ENCODE data around the gene COL28A1.

COL28A1 gene

GRCh38 chr7:7550663-7551062 lies 15.0 kb upstream of the COL28A1 start:
- TF ChIP-seq MAX (IDR thresholded peaks at IDR 0.05; ENCODE audit: low read depth, low read length): no peak
- no peak for TF ChIP-seq MYC (IDR thresholded peaks at IDR 0.05; ENCODE audit: low read depth, low read length)
- no peak for TF ChIP-seq POLR2A (IDR thresholded peaks at IDR 0.05; ENCODE audit: extremely low read depth, insufficient read length)
- no peak for TF ChIP-seq CTCF (IDR thresholded peaks at IDR 0.05; ENCODE audit: low read depth, low read length)
- DNase-seq (ENCODE audit: low read depth): no peak
- H3K4me3 ChIP-seq (ENCODE audit: low read depth, low read length): no peak overlapping the region

- no peak for DNase-seq (ENCODE audit: low read depth)
- no peak overlapping the region for H3K4me3 ChIP-seq (ENCODE audit: low read depth, low read length)
- TF ChIP-seq CTCF (IDR thresholded peaks at IDR 0.05; ENCODE audit: low read depth, low read length): no peak
Observed at GRCh38 chr7:7548407-7548806, 12.7 kb upstream of the COL28A1 start.

GRCh38 chr7:7542251-7542835 lies 6.7 kb upstream of the COL28A1 start:
- no peak for DNase-seq (ENCODE audit: low read depth)
- TF ChIP-seq POLR2A (IDR thresholded peaks at IDR 0.05; ENCODE audit: extremely low read depth, insufficient read length) (no peak), CTCF (IDR thresholded peaks at IDR 0.05; ENCODE audit: low read depth, low read length) (no peak), MAX (IDR thresholded peaks at IDR 0.05; ENCODE audit: low read depth, low read length) (no peak), MYC (IDR thresholded peaks at IDR 0.05; ENCODE audit: low read depth, low read length) (no peak)
- no peak overlapping the region for H3K4me3 ChIP-seq (ENCODE audit: low read depth, low read length)

- no peak overlapping the region for H3K4me3 ChIP-seq (ENCODE audit: low read depth, low read length)
- DNase-seq (ENCODE audit: low read depth): no peak
- TF ChIP-seq POLR2A (IDR thresholded peaks at IDR 0.05; ENCODE audit: extremely low read depth, insufficient read length) (no peak), MYC (IDR thresholded peaks at IDR 0.05; ENCODE audit: low read depth, low read length) (no peak), CTCF (IDR thresholded peaks at IDR 0.05; ENCODE audit: low read depth, low read length) (no peak), MAX (IDR thresholded peaks at IDR 0.05; ENCODE audit: low read depth, low read length) (no peak)
Observed at GRCh38 chr7:7539711-7540110, 4.0 kb upstream of the COL28A1 start.

- no peak overlapping the region for H3K4me3 ChIP-seq (ENCODE audit: low read depth, low read length)
- no peak for TF ChIP-seq POLR2A (IDR thresholded peaks at IDR 0.05; ENCODE audit: extremely low read depth, insufficient read length)
- no peak for TF ChIP-seq CTCF (IDR thresholded peaks at IDR 0.05; ENCODE audit: low read depth, low read length)
- TF ChIP-seq MYC (IDR thresholded peaks at IDR 0.05; ENCODE audit: low read depth, low read length): no peak
- no peak for TF ChIP-seq MAX (IDR thresholded peaks at IDR 0.05; ENCODE audit: low read depth, low read length)
- no peak for DNase-seq (ENCODE audit: low read depth)
Observed at GRCh38 chr7:7539152-7539551, 3.5 kb upstream of the COL28A1 start.

- DNase-seq (ENCODE audit: low read depth): no peak
- TF ChIP-seq CTCF (IDR thresholded peaks at IDR 0.05; ENCODE audit: low read depth, low read length): no peak
- TF ChIP-seq MAX (IDR thresholded peaks at IDR 0.05; ENCODE audit: low read depth, low read length): no peak
- TF ChIP-seq POLR2A (IDR thresholded peaks at IDR 0.05; ENCODE audit: extremely low read depth, insufficient read length): no peak
- no peak for TF ChIP-seq MYC (IDR thresholded peaks at IDR 0.05; ENCODE audit: low read depth, low read length)
- no peak overlapping the region for H3K4me3 ChIP-seq (ENCODE audit: low read depth, low read length)
Observed at GRCh38 chr7:7537711-7538110, 2.0 kb upstream of the COL28A1 start.
